NCI-H2081 treated with DMSO at 0.1 percent for 48 hours (cell line): ENCODE results near the gene UNC93A.
A peak's percentile ranks its signal among the peaks of the same experiment; 100 is the strongest.
"Not testable (repeated sequence)": the region's sequence is repeated elsewhere in the genome, so short reads cannot be mapped to it uniquely, and the experiment has no call there.

Experiments
- DNase-seq: peaks from one replicate; lab custom pipeline; 2025; lab: John Stamatoyannopoulos, UW

Gene UNC93A

GRCh38 chr6:167341038-167341583 is 50.0 kb downstream of the UNC93A start:
- DNase-seq: no peak

- peak; percentile 46 for DNase-seq
Measured at GRCh38 chr6:167341665-167342655, 50.8 kb downstream of the UNC93A start.

GRCh38 chr6:167342879-167343610 is 51.9 kb downstream of the UNC93A start:
- no peak for DNase-seq

GRCh38 chr6:167345348-167345747 is 54.2 kb downstream of the UNC93A start:
- no peak for DNase-seq

- no peak for DNase-seq
Measured at GRCh38 chr6:167345960-167346359, 54.8 kb downstream of the UNC93A start.

GRCh38 chr6:167347226-167347625 is 56.1 kb downstream of the UNC93A start:
- no peak for DNase-seq

GRCh38 chr6:167349631-167350274 is 58.6 kb downstream of the UNC93A start:
- DNase-seq: no peak

- DNase-seq: no peak
Measured at GRCh38 chr6:167350275-167350696, 59.2 kb downstream of the UNC93A start.

GRCh38 chr6:167350731-167351655 is 59.9 kb downstream of the UNC93A start:
- DNase-seq: peak; percentile 26

- no peak for DNase-seq
Measured at GRCh38 chr6:167351656-167352345, 60.7 kb downstream of the UNC93A start.

GRCh38 chr6:167356874-167357273 is 65.8 kb downstream of the UNC93A start:
- DNase-seq: no peak

- not testable (repeated sequence) for DNase-seq
Measured at GRCh38 chr6:167358394-167358793, 67.3 kb downstream of the UNC93A start.

- not testable (repeated sequence) for DNase-seq
Measured at GRCh38 chr6:167361170-167361569, 70.1 kb downstream of the UNC93A start.
